Liver (tissue), 9 donors: ENCODE results near the gene TRMT44. TPM values are rescaled to one million over a fixed set of nuclear protein-coding genes. Genes with fewer than 3 reads are reported as not detected.
A peak's percentile ranks its signal among the peaks of the same experiment; 100 is the strongest.

Source experiments
- DNase-seq: peaks from one replicate; pipeline ENCODE4 v3.0.0-alpha.2; 2017; ENCODE audit warnings: low spot score
- H3K27ac ChIP-seq, 2 donors: one replicate each; pipeline ENCODE4 v1.7.0; 2013; ENCODE audit warnings: inconsistent platforms in 2 of 2, low read length in 2 of 2, control low read depth in 1 of 2, low read depth in 1 of 2, mild to moderate bottlenecking in 1 of 2
- H3K27me3 ChIP-seq, 4 donors: one replicate each; pipeline versions ENCODE4 v1.6.1 to v1.7.0; 2013; ENCODE audit warnings: low read length in 3 of 4, inconsistent platforms in 1 of 4, mild to moderate bottlenecking in 1 of 4, moderate library complexity in 1 of 4; ENCODE audit not compliant: control insufficient read depth in 4 of 4, insufficient read depth in 4 of 4
- H3K36me3 ChIP-seq, 4 donors: one replicate each; pipeline versions ENCODE4 v1.6.1 to v1.7.0; 2013; ENCODE audit warnings: low read length in 3 of 4, mild to moderate bottlenecking in 3 of 4, low read depth in 1 of 4, moderate library complexity in 1 of 4; ENCODE audit not compliant: control insufficient read depth in 4 of 4, insufficient read depth in 3 of 4
- H3K4me1 ChIP-seq, 4 donors: one replicate each; pipeline versions ENCODE4 v1.6.1 to v1.7.0; 2013; ENCODE audit warnings: low read length in 3 of 4, mild to moderate bottlenecking in 3 of 4, moderate library complexity in 1 of 4; ENCODE audit not compliant: control insufficient read depth in 4 of 4, insufficient read depth in 4 of 4
- H3K4me3 ChIP-seq, 3 donors: one replicate each; pipeline versions ENCODE4 v1.6.1 to v1.7.0; 2013; ENCODE audit warnings: low read length in 3 of 3, control low read depth in 1 of 3, low read depth in 1 of 3, mild to moderate bottlenecking in 1 of 3
- H3K9ac ChIP-seq, 2 donors: one replicate each; pipeline ENCODE4 v1.7.0; 2013; ENCODE audit warnings: low read length in 2 of 2, mild to moderate bottlenecking in 2 of 2, moderate library complexity in 2 of 2, control low read depth in 1 of 2, low read depth in 1 of 2
- H3K9me3 ChIP-seq, 4 donors: one replicate each; pipeline versions ENCODE4 v1.6.1 to v1.7.0; 2013; ENCODE audit warnings: low read length in 3 of 4; ENCODE audit not compliant: control insufficient read depth in 4 of 4
- EGR1 ChIP-seq, 2 donors: IDR thresholded peaks; 2 replicates each; pipeline ENCODE4 v1.6.1; 2016 to 2018; ENCODE audit warnings: antibody characterized with exemption in 2 of 2, low read depth in 2 of 2
- FOXA1 ChIP-seq: IDR thresholded peaks from 2 replicates; pipeline ENCODE4 v1.6.1; 2016; ENCODE audit warnings: antibody characterized with exemption
- FOXA2 ChIP-seq: IDR thresholded peaks from 2 replicates; pipeline ENCODE4 v1.6.1; 2016; ENCODE audit warnings: antibody characterized with exemption
- GABPA ChIP-seq, 2 donors: IDR thresholded peaks in 1 of 2; conservative IDR thresholded peaks in 1 of 2; 2 replicates each; pipeline ENCODE4 v1.6.1; 2016; ENCODE audit warnings: antibody characterized with exemption in 2 of 2, mild to moderate bottlenecking in 1 of 2, moderate library complexity in 1 of 2
- HNF4A ChIP-seq, 2 donors: conservative IDR thresholded peaks; 2 replicates each; pipeline ENCODE4 v1.6.1; 2016; ENCODE audit warnings: antibody characterized with exemption in 2 of 2, mild to moderate bottlenecking in 2 of 2
- HNF4G ChIP-seq: IDR thresholded peaks from 2 replicates; pipeline ENCODE4 v1.6.1; 2016; ENCODE audit warnings: antibody characterized with exemption
- JUND ChIP-seq, 2 donors: IDR thresholded peaks; 2 replicates each; pipeline ENCODE4 v1.6.1; 2016; ENCODE audit warnings: antibody characterized with exemption in 2 of 2
- NR2F2 ChIP-seq: IDR thresholded peaks from 2 replicates; pipeline ENCODE4 v1.6.1; 2016; ENCODE audit warnings: antibody characterized with exemption
- RAD21 ChIP-seq, 2 donors: IDR thresholded peaks; 2 replicates each; pipeline ENCODE4 v1.6.1; 2016; ENCODE audit warnings: antibody characterized with exemption in 2 of 2, mild to moderate bottlenecking in 2 of 2
- TAF1 ChIP-seq: conservative IDR thresholded peaks from 2 replicates; pipeline ENCODE4 v1.6.1; 2016; ENCODE audit warnings: antibody characterized with exemption, mild to moderate bottlenecking
- YY1 ChIP-seq: IDR thresholded peaks from 2 replicates; pipeline ENCODE4 v1.6.1; 2016; ENCODE audit warnings: antibody characterized with exemption, mild to moderate bottlenecking
- WGBS: extraction: QIAGEN DNeasy Blood & Tissue Kit; methylation state at CpG from one replicate; pipeline ENCODE4 v1.1.7; 2013; 5-methylcytosine and 5-hydroxymethylcytosine counted together
- polyA plus RNA-seq, 2 donors: library from polyadenylated mRNA; stranded (reverse) in 1 of 2; unstranded in 1 of 2; fragments of 200-250 nt in 1 of 2; fragments of >200 nt in 1 of 2; fragmentation: Nextera tagmentation in 1 of 2; extraction: Ambion mirVana in 1 of 2; gene quantifications; one replicate each; pipeline versions ENCODE4 v1.2.1 to v1.2.3, GENCODE V29; 2013 to 2015
- total RNA-seq, 2 donors: library from RNA; depleted of rRNA; stranded (reverse); fragments of >200 nt; gene quantifications; one replicate each; pipeline ENCODE4 v1.2.3, GENCODE V29; 2014
- TF ChIP-seq, protein P1 (sequence below): IDR thresholded peaks from 2 replicates; pipeline ENCODE4 v1.6.1; 2016; ENCODE audit warnings: antibody characterized with exemption, mild to moderate bottlenecking
- TF ChIP-seq, protein P2 (sequence below): IDR thresholded peaks from 2 replicates; pipeline ENCODE4 v1.6.1; 2016; ENCODE audit warnings: antibody characterized with exemption
- TF ChIP-seq, protein P3 (sequence below): IDR thresholded peaks from 2 replicates; pipeline ENCODE4 v1.6.1; 2016; ENCODE audit warnings: antibody characterized with exemption
- TF ChIP-seq, protein P4 (sequence below): IDR thresholded peaks from 2 replicates; pipeline ENCODE4 v1.6.1; 2016; ENCODE audit warnings: antibody characterized with exemption
- TF ChIP-seq, protein P5 (sequence below): fragments of 150-350 bp; IDR thresholded peaks from 2 replicates; pipeline ENCODE4 v1.5.1; 2017; ENCODE audit warnings: improper control_type of control experiment, low read depth, low read length; ENCODE audit not compliant: missing input control
- donor health status: healthy.
- donor health status: healthy.
- donor health status: healthy.
- donor health status: healthy.
- donor health status: healthy.

Gene TRMT44
- total and polyA plus RNA-seq, 4 donors, result 3.0 to 16.0 (median 5.7) TPM

DNA sequence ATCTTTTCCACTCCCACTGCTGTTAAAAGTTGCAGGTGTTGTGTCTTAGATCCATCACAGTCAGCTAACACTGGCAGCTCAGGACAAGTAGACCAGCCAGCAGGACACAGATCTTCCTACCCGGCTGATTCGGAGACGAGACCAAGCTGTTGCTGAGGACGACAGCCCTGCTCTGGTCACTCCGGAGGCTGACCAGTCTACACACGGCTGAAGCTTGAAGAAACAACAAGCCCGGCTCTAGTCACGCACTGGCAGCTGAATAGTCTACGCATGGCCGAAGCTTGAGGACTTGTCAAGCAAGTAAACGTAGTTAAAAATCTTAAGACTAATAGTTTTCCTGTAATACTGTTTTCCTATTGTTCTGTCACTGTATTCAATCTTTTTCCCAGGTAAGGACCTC, 1.8 kb upstream of the TRMT44 start:
- H3K4me1 ChIP-seq, result peaks cover 17 to 66% (median 50%) of the 10 kb centered on the region in 4 donors
- TF ChIP-seq FOXA2 (no peak), RAD21 (IDR thresholded peaks at IDR 0.05) (no peak), EGR1 (IDR thresholded peaks at IDR 0.05; ENCODE audit: low read depth in 2 of 2) (no peak), YY1 (no peak), FOXA1 (no peak)
- TF ChIP-seq, protein P1, sequence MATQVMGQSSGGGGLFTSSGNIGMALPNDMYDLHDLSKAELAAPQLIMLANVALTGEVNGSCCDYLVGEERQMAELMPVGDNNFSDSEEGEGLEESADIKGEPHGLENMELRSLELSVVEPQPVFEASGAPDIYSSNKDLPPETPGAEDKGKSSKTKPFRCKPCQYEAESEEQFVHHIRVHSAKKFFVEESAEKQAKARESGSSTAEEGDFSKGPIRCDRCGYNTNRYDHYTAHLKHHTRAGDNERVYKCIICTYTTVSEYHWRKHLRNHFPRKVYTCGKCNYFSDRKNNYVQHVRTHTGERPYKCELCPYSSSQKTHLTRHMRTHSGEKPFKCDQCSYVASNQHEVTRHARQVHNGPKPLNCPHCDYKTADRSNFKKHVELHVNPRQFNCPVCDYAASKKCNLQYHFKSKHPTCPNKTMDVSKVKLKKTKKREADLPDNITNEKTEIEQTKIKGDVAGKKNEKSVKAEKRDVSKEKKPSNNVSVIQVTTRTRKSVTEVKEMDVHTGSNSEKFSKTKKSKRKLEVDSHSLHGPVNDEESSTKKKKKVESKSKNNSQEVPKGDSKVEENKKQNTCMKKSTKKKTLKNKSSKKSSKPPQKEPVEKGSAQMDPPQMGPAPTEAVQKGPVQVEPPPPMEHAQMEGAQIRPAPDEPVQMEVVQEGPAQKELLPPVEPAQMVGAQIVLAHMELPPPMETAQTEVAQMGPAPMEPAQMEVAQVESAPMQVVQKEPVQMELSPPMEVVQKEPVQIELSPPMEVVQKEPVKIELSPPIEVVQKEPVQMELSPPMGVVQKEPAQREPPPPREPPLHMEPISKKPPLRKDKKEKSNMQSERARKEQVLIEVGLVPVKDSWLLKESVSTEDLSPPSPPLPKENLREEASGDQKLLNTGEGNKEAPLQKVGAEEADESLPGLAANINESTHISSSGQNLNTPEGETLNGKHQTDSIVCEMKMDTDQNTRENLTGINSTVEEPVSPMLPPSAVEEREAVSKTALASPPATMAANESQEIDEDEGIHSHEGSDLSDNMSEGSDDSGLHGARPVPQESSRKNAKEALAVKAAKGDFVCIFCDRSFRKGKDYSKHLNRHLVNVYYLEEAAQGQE, result no peak
- TF ChIP-seq, protein P2, sequence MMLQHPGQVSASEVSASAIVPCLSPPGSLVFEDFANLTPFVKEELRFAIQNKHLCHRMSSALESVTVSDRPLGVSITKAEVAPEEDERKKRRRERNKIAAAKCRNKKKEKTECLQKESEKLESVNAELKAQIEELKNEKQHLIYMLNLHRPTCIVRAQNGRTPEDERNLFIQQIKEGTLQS, result no peak
- peak overlapping the region; percentile 95 to 100 for H3K27ac ChIP-seq
- H3K4me3 ChIP-seq, result no peak overlapping the region
- H3K36me3 ChIP-seq, result no peaks in the 10 kb centered on the region
- DNase-seq, result no peak
- no peak overlapping the region for H3K9ac ChIP-seq
- H3K9me3 ChIP-seq, result no peaks in the 10 kb centered on the region
- H3K27me3 ChIP-seq, result no peaks in the 10 kb centered on the region
- 89% methylated on average over 11 of the region's 11 CpGs for WGBS

DNA sequence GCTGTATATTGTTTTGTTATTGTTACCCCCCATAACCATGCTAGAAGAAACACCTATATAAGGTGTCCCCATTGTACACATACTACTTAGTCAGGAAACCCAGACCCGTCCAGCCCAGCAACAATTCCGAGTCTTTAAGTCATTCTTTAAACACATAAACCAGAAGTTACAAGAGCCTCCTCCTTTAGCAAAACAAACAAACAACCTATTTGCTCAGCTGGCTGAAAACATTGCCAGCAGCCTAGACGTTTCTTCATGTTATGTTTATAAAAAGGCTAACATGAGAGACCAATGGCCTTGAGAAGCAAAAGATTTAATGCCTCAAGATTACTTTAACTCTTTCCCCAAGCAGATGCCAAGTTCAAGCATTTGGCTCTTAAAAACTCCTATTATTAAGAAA, 1.4 kb upstream of the TRMT44 start:
- 32% methylated on average over 3 of the region's 3 CpGs for WGBS
- no peaks in the 10 kb centered on the region for H3K27me3 ChIP-seq
- TF ChIP-seq FOXA2 (no peak), NR2F2 (no peak), RAD21 (IDR thresholded peaks at IDR 0.05) (no peak), FOXA1 (no peak), HNF4G (no peak), GABPA (IDR thresholded peaks at IDR 0.05 in 1 of 2, conservative IDR thresholded peaks at IDR 0.05 in 1 of 2) (no peak), EGR1 (IDR thresholded peaks at IDR 0.05; ENCODE audit: low read depth in 2 of 2) (no peak), TAF1 (no peak), HNF4A (conservative IDR thresholded peaks at IDR 0.05) (no peak), JUND (IDR thresholded peaks at IDR 0.05) (no peak)
- TF ChIP-seq, protein P3, sequence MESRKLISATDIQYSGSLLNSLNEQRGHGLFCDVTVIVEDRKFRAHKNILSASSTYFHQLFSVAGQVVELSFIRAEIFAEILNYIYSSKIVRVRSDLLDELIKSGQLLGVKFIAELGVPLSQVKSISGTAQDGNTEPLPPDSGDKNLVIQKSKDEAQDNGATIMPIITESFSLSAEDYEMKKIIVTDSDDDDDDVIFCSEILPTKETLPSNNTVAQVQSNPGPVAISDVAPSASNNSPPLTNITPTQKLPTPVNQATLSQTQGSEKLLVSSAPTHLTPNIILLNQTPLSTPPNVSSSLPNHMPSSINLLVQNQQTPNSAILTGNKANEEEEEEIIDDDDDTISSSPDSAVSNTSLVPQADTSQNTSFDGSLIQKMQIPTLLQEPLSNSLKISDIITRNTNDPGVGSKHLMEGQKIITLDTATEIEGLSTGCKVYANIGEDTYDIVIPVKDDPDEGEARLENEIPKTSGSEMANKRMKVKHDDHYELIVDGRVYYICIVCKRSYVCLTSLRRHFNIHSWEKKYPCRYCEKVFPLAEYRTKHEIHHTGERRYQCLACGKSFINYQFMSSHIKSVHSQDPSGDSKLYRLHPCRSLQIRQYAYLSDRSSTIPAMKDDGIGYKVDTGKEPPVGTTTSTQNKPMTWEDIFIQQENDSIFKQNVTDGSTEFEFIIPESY, result no peak
- TF ChIP-seq, protein P2, result no peak
- TF ChIP-seq, protein P4, sequence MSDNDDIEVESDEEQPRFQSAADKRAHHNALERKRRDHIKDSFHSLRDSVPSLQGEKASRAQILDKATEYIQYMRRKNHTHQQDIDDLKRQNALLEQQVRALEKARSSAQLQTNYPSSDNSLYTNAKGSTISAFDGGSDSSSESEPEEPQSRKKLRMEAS, result no peak
- TF ChIP-seq, protein P1, result no peak
- TF ChIP-seq, protein P5, sequence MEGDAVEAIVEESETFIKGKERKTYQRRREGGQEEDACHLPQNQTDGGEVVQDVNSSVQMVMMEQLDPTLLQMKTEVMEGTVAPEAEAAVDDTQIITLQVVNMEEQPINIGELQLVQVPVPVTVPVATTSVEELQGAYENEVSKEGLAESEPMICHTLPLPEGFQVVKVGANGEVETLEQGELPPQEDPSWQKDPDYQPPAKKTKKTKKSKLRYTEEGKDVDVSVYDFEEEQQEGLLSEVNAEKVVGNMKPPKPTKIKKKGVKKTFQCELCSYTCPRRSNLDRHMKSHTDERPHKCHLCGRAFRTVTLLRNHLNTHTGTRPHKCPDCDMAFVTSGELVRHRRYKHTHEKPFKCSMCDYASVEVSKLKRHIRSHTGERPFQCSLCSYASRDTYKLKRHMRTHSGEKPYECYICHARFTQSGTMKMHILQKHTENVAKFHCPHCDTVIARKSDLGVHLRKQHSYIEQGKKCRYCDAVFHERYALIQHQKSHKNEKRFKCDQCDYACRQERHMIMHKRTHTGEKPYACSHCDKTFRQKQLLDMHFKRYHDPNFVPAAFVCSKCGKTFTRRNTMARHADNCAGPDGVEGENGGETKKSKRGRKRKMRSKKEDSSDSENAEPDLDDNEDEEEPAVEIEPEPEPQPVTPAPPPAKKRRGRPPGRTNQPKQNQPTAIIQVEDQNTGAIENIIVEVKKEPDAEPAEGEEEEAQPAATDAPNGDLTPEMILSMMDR, result no peak
- H3K27ac ChIP-seq, result peak overlapping the region; percentile 95 to 100
- H3K4me3 ChIP-seq, result no peak overlapping the region
- H3K9ac ChIP-seq, result no peak overlapping the region
- no peaks in the 10 kb centered on the region for H3K36me3 ChIP-seq
- DNase-seq, result no peak
- peaks cover 17 to 64% (median 50%) of the 10 kb centered on the region in 4 donors for H3K4me1 ChIP-seq
- H3K9me3 ChIP-seq, result no peaks in the 10 kb centered on the region
